Measurements from ENCODE around the gene AADACL2. TPM values are rescaled to one million over a fixed set of nuclear protein-coding genes. Genes with fewer than 3 reads are reported as not detected.

Gene AADACL2
- polyA plus RNA-seq, 1 of the 3 experiments (the other 2 are of a cell fraction) = not detected

DNA sequence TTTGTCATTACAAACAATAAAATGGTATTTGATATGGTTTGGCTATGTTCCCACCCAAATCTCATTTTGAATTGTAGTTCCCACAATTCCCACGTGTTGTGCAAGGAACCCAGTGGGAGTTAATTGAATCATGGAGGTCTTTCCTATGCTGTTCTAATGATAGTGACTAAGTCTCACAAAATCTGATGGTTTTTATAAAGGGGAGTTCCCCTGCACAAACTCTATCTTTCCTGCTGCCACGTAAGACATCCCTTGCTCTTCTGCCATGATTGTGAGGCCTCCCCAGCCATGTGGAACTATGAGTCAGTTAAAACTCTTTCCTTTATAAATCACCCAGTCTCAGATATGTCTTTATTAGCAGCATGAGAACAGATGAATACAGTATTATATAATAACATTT, 64.7 kb downstream of the AADACL2 start:
- CTCF ChIA-PET = no interaction called here
- POLR2A ChIA-PET = no interaction called here
- H2AFZ ChIP-seq (ENCODE audit: low read depth) = no peak overlapping the region
- no peaks in the 10 kb centered on the region for H3K9me2 ChIP-seq
- H3K36me3 ChIP-seq (replicated peaks in 1 of 2; ENCODE audit: control insufficient read depth in 1 of 2, insufficient read depth in 2 of 2, low read length in 1 of 2) = peaks cover 0 to 5% of the 10 kb centered on the region in 2 experiments
- H3K79me2 ChIP-seq (ENCODE audit: insufficient read depth) = peaks cover 22% of the 10 kb centered on the region; the same call in 1 of the 2 replicates
- H3K27me3 ChIP-seq (ENCODE audit: insufficient read depth) = no peaks in the 10 kb centered on the region
- peak overlapping the region in 1 of 2 experiments; percentile 71; a peak in 2 of 4 replicates for H3K27ac ChIP-seq (ENCODE audit: low read depth in 2 of 2, low read length in 1 of 2)
- no peak for DNase-seq
- TF ChIP-seq YY1 (IDR thresholded peaks at IDR 0.05; ENCODE audit: low read depth) (no peak), REST (IDR thresholded peaks at IDR 0.05; ENCODE audit: low read depth, low read length) (no peak), TAF1 (IDR thresholded peaks at IDR 0.05; ENCODE audit: borderline replicate concordance, low read depth, low read length) (no peak), TCF12 (IDR thresholded peaks at IDR 0.05) (0 out of 2 replicates have a peak, but pooled peaks have one; percentile 7), NRF1 (IDR thresholded peaks at IDR 0.05; ENCODE audit: low read depth, low read length) (no peak), PBX3 (IDR thresholded peaks at IDR 0.05) (0 out of 2 replicates have a peak, but pooled peaks have one; percentile 24), FOSL2 (IDR thresholded peaks at IDR 0.05; ENCODE audit: borderline replicate concordance, low read depth) (peak; percentile 14; the same call in 1 of the 2 replicates), IRF3 (IDR thresholded peaks at IDR 0.05; ENCODE audit: low read depth, low read length) (no peak), RAD21 (IDR thresholded peaks at IDR 0.05; ENCODE audit: low read length) (no peak), JUND (IDR thresholded peaks at IDR 0.05) (peak; percentile 28; the same call in 1 of the 2 replicates), EP300 (IDR thresholded peaks at IDR 0.05; ENCODE audit: borderline replicate concordance in 1 of 2, low read depth in 1 of 2, low read length in 1 of 2) (0 out of 4 replicates have a peak, but pooled peaks of 1 of the 2 experiments have one; percentile 18), TEAD4 (IDR thresholded peaks at IDR 0.05; ENCODE audit: borderline replicate concordance, insufficient read depth) (no peak), RCOR1 (IDR thresholded peaks at IDR 0.05; ENCODE audit: low read length) (no peak), GATA2 (CRISPR knock-in tag; IDR thresholded peaks at IDR 0.05) (no peak)
- 17% methylated on average over 2 of the region's 2 CpGs for WGBS (ENCODE audit: low lambda C conversion rate)
- H3K4me3 ChIP-seq (ENCODE audit: low read depth in 2 of 2, low read length in 1 of 2) = no peak overlapping the region
- peaks cover 0 to 5% of the 10 kb centered on the region in 2 experiments; a peak in 1 of 4 replicates for H3K4me1 ChIP-seq (ENCODE audit: control insufficient read depth in 1 of 2, insufficient read depth in 2 of 2, low read depth in 1 of 2, low read length in 1 of 2)
- H3K4me2 ChIP-seq = no peak overlapping the region
- H3K9ac ChIP-seq = no peak overlapping the region
- H3K9me3 ChIP-seq = no peaks in the 10 kb centered on the region
- peaks cover 50% of the 10 kb centered on the region for H3F3A ChIP-seq (replicated peaks; ENCODE audit: insufficient read depth)
- H4K20me1 ChIP-seq (ENCODE audit: insufficient read depth) = no peaks in the 10 kb centered on the region
